ENCODE data around the gene EPHA6. TPM values are rescaled to one million over a fixed set of nuclear protein-coding genes. Genes with fewer than 3 reads are reported as not detected.

EPHA6 gene
- total RNA-seq, 1 donor from 2014 or later: 2.4 TPM

GRCh38 chr3:97699889-97700288, 885.5 kb downstream of the EPHA6 start:
- no peak for DNase-seq (ENCODE audit: low spot score)

GRCh38 chr3:97705764-97706163, 891.4 kb downstream of the EPHA6 start:
- DNase-seq (ENCODE audit: low spot score): no peak

- no peak for DNase-seq (ENCODE audit: low spot score)
Measured at GRCh38 chr3:97706226-97706625, 891.8 kb downstream of the EPHA6 start.

GRCh38 chr3:97711654-97712053, 897.3 kb downstream of the EPHA6 start:
- DNase-seq (ENCODE audit: low spot score): no peak

- DNase-seq (ENCODE audit: low spot score): no peak
Measured at GRCh38 chr3:97712919-97713318, 898.5 kb downstream of the EPHA6 start.

DNA sequence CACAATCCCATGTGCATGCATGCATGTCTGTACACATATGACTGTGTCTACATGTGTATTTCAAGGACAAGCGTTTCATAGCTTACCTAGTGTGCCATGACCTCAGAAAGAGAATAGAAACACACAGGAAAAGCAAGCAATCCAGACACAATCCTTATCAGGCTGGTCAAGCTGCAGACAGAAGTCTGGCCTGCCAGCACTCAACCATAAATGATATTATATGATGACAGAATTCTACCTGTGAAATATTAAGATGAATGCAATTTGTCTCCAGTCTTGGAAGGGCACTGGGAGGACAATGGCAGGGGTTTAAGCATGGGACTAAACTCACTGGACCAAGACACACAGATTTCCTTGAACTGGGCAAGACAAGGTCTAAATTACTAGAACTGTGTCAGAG, 899.2 kb downstream of the EPHA6 start:
- DNase-seq (ENCODE audit: low spot score): no peak

GRCh38 chr3:97719156-97719821, 904.9 kb downstream of the EPHA6 start:
- peak; percentile 66 for DNase-seq (ENCODE audit: low spot score)

DNA sequence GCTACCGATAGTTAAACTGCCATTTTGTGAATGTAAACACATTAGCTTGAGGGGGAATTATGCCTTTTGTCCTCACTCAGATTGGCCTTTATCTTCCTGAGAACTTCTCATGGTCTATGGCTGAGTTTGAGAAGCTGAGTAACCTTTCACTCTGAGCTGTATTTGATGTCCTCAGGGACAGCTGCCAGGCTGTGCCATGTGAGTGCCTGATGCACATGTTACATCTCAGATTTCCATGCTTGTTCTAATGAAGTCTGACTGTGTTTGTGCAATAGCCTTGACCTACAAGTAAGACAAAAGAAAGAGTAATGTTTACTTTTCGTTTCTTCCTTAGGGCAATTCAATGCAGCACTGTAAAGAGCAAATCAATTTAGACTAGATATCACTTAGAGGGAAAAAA, 906.0 kb downstream of the EPHA6 start:
- no peak for DNase-seq (ENCODE audit: low spot score)

DNA sequence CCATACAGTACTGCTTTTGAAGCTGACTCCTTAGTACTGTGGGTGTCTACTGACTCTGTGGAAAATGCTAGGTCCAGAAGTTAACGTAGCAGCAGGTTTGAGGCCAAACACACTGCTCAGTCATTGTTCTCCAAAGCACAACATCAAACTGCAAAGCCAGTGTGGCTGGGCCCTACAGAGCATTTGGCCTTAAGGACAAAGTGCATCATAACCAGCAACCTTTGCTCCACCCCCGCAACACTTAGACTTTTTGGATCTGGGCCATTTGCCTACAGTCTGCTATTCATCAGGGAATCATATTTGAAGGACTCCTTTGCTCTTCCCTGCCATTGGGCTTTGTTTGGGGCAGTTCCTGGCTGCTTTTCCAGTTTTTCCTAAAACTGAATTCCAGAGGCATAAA, 907.1 kb downstream of the EPHA6 start:
- DNase-seq (ENCODE audit: low spot score): no peak

DNA sequence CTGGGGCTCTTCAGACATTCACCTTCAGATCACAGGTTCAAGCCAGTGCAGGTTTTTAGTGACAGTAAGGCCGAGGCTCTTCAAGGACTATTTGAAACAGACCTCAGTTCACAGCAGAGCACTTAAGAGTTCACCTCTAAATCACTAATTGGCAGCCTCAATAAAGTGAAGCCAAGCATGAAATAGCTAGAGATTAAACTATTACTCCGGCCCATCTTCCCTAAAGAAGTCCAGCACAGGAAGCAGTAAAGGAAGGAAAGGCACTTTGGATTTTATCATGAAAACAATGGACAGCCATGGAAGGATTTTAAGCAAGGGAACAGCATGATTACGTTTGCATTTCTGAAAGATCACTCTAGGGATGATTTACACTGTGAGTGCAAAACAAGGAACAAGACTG, 922.5 kb downstream of the EPHA6 start:
- no peak for DNase-seq (ENCODE audit: low spot score)

DNA sequence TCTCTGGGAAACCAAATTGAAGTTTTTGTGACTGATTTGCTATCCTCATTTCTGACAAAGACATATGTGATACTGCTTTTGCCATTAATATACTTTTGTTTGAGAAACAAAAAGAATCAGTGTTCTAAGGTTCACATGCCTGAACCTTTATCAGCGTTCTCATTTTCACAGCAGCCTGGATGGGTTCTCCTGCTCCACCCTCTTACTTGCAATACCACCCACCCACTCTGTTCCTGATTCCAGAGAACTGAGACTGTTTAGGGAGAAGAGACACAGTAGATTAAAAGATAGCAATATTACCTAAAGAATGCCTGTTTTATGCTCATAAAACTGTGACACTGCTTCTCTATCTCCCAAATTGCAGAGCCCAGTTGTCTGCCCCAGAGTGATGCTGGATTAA, 924.4 kb downstream of the EPHA6 start:
- no peak for DNase-seq (ENCODE audit: low spot score)

GRCh38 chr3:97742036-97742435, 927.6 kb downstream of the EPHA6 start:
- no peak for DNase-seq (ENCODE audit: low spot score)

- DNase-seq (ENCODE audit: low spot score): no peak
Measured at GRCh38 chr3:97744289-97744688, 929.9 kb downstream of the EPHA6 start.

- no peak for DNase-seq (ENCODE audit: low spot score)
Measured at GRCh38 chr3:97763586-97764406, 949.4 kb downstream of the EPHA6 start.

DNA sequence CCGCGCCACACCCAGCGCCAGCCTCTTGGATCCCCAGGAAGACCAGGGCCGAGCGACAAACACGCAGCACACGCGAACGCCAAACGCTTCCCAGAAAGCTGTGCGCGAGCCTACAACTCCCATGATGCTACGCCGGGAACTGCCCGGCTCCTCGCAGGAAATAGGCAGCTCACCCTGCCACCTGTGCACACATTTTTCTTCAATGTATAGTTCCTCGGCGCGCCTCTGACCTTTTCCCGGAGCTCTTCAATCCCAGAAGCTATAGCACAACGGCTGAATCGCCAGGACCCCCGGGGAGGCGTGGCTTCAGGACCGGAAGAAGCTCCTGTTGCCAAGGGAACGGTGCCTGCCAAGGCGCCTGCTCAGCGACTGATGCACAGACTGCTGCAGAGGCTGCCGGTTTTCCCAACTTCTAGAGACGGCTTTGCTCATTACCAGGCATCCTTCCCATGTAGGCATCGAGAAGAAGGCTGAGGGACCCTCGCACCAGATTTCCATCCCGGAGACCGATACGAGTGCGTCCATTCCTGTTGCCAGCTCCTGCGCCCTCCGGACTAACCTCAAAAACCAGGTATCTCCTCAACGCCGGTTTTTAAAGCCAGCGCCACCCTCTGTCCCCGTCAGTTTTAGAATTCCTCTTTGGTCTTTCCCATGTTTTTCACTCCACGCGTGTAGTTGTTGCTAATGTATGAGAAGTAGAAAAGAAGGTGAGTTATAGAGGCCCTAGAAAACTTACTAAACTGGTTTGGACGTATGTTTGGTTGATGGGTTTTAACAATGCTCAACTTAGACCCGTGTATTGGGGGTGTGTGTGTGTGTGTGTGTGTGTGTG, 950.2 kb downstream of the EPHA6 start, which contains the start of gene ARL6:
Gene ARL6 (plus strand): TSS at position 352 of the 832 bp plus-strand sequence. CDS start 3,350 bp downstream, outside the sequence.
- peak; percentile 83 for DNase-seq (ENCODE audit: low spot score)

DNA sequence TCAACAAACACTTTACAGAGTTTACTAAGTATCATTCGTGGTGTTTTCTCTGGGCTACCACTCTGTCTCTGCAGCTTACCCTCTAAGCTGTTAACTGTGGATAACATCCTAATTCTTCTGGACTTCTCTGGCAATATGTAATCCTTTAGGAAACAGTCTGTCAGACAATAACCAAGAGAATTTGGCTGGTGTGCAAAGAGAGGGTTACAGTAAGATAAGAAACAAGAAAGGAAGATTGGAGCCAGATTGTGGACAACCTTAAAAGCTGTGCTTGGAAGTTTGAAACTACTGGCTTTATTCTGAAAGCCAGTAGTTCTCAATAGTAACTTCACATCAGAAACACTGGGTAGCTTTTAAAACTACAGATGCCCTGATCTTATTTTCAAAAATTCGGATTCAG, 950.9 kb downstream of the EPHA6 start:
- DNase-seq (ENCODE audit: low spot score): no peak

- DNase-seq (ENCODE audit: low spot score): no peak
Measured at GRCh38 chr3:97772926-97773325, 958.5 kb downstream of the EPHA6 start.

DNA sequence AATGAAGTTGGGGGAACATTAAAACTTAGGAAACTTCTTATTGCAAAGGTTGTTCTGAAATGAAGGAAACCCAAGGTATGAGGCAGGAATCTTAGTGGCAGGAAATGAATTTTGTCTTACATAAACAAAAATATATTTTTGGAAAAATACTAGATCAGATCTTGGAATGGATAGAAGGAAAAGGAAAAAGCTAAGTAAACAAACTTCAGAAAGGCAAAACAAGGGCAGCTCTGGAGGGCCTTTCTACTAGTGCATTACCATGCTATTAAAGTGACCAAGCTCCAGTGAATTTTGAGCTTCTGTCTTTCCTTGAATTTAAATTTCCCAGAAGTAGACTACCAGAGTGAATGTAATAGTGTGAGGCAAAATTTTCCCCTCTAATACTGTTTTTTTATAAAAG, 963.8 kb downstream of the EPHA6 start:
- no peak for DNase-seq (ENCODE audit: low spot score)

DNA sequence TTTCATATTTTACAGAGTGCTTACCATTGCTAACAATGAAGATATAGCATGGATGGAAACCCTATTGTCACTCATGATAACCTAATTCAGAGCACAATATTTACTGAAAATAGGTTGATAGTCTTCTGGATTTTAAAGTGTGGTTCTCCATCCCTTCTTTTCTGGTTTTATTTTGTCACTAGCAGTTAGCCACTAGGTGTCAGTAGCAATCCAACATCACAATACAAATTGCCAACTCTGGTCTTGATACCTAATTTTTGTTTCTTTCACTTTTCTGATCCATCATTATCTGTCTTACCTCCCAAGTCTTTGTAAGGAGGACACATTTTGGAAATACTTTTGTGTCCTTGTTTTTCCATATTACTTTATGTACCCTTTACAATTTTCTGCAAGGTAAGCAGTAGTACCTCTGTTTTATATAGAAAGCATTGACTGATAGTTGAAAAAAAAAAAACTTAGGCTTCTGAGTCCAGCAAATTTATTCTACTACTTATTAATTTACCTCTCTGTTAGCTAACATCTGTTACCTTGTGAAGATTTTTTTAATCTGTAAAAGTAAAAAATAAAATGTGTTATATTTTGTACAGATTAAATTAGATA, 979.1 kb downstream of the EPHA6 start:
- DNase-seq (ENCODE audit: low spot score): no peak

GRCh38 chr3:97795951-97796350, 981.6 kb downstream of the EPHA6 start:
- no peak for DNase-seq (ENCODE audit: low spot score)
